T-helper 17 cell (primary cell): ENCODE results near the gene RPEL1. TPM values are rescaled to one million over a fixed set of nuclear protein-coding genes. Genes with fewer than 3 reads are reported as not detected.

Experiments used
- ATAC-seq: fragments of 150-1000 bp; cut with Tn5 transposase; 2 replicates; pipeline ENCODE4 v1.10.0; 2021; ENCODE audit warnings: mild to moderate bottlenecking, moderate library complexity
- DNase-seq, 3 donors: peaks; one replicate each; pipeline versions ENCODE4 v3.0.0 to v3.0.0-alpha.2; 2020 to 2021
- H3K9me3 ChIP-seq: one replicate; pipeline ENCODE4 v1.7.0; 2013; ENCODE audit warnings: low read length, mild to moderate bottlenecking; ENCODE audit not compliant: control insufficient read depth, poor library complexity, severe bottlenecking
- H3K27ac Mint-ChIP-seq: one replicate; pipeline ENCODE4 v1.8.0; 2022; ENCODE audit warnings: mild to moderate bottlenecking, moderate library complexity, mixed read lengths
- H3K27me3 Mint-ChIP-seq: one replicate; pipeline ENCODE4 v1.8.0; 2022; ENCODE audit warnings: mixed read lengths
- H3K36me3 Mint-ChIP-seq: one replicate; pipeline ENCODE4 v1.8.0; 2022; ENCODE audit warnings: low read depth, mixed read lengths
- H3K4me1 Mint-ChIP-seq: one replicate; pipeline ENCODE4 v1.8.0; 2022; ENCODE audit warnings: mild to moderate bottlenecking, mixed read lengths
- H3K4me3 Mint-ChIP-seq: one replicate; pipeline ENCODE4 v1.8.0; 2022; ENCODE audit warnings: mild to moderate bottlenecking, moderate library complexity, mixed read lengths
- total RNA-seq, 4 donors: library from RNA in 2 of 4; stranded (reverse) in 2 of 4; gene quantifications; one replicate each; pipeline ENCODE4 v1.2.3 and lab custom pipeline; 2022 to 2026

RPEL1 gene
- total RNA-seq, 2 donors from 2014 or later, result not detected

GRCh38 chr10:103277713-103278536 lies 32.2 kb downstream of the RPEL1 start:
- DNase-seq (no peak), ATAC-seq (no peak)
- H3K4me3 Mint-ChIP-seq, result no peak overlapping the region
- peaks cover 4% of the 10 kb centered on the region for H3K9me3 ChIP-seq
- no peaks in the 10 kb centered on the region for H3K4me1 Mint-ChIP-seq
- no peak overlapping the region for H3K27ac Mint-ChIP-seq
- H3K27me3 Mint-ChIP-seq, result peaks cover 66% of the 10 kb centered on the region
- H3K36me3 Mint-ChIP-seq, result no peaks in the 10 kb centered on the region

GRCh38 chr10:103278537-103278823 lies 32.8 kb downstream of the RPEL1 start:
- peak overlapping the region; percentile 60 for H3K4me3 Mint-ChIP-seq
- no peaks in the 10 kb centered on the region for H3K4me1 Mint-ChIP-seq
- H3K27ac Mint-ChIP-seq, result no peak overlapping the region
- no peaks in the 10 kb centered on the region for H3K36me3 Mint-ChIP-seq
- peaks cover 4% of the 10 kb centered on the region for H3K9me3 ChIP-seq
- DNase-seq (no peak), ATAC-seq (no peak)
- peaks cover 71% of the 10 kb centered on the region for H3K27me3 Mint-ChIP-seq

GRCh38 chr10:103278862-103279298 lies 33.2 kb downstream of the RPEL1 start:
- no peaks in the 10 kb centered on the region for H3K36me3 Mint-ChIP-seq
- H3K4me1 Mint-ChIP-seq, result no peaks in the 10 kb centered on the region
- peak overlapping the region; percentile 60 for H3K4me3 Mint-ChIP-seq
- no peak overlapping the region for H3K27ac Mint-ChIP-seq
- no peak for ATAC-seq
- peaks cover 70% of the 10 kb centered on the region for H3K27me3 Mint-ChIP-seq
- DNase-seq, result peak in 1 of 3 donors; percentile 17
- peaks cover 4% of the 10 kb centered on the region for H3K9me3 ChIP-seq

GRCh38 chr10:103280031-103280430 lies 34.3 kb downstream of the RPEL1 start:
- peaks cover 4% of the 10 kb centered on the region for H3K9me3 ChIP-seq
- H3K27me3 Mint-ChIP-seq, result peaks cover 74% of the 10 kb centered on the region
- no peaks in the 10 kb centered on the region for H3K4me1 Mint-ChIP-seq
- no peak overlapping the region for H3K4me3 Mint-ChIP-seq
- DNase-seq (no peak), ATAC-seq (no peak)
- H3K27ac Mint-ChIP-seq, result no peak overlapping the region
- H3K36me3 Mint-ChIP-seq, result no peaks in the 10 kb centered on the region

- Mint-ChIP-seq H3K27me3 (peaks cover 73% of the 10 kb centered on the region), H3K27ac (no peak overlapping the region), H3K36me3 (no peaks in the 10 kb centered on the region), H3K4me3 (no peak overlapping the region), H3K4me1 (no peaks in the 10 kb centered on the region)
- DNase-seq (no peak), ATAC-seq (no peak)
- peaks cover 4% of the 10 kb centered on the region for H3K9me3 ChIP-seq
Observed at GRCh38 chr10:103280506-103280905, 34.8 kb downstream of the RPEL1 start.

GRCh38 chr10:103281753-103282152 lies 36.1 kb downstream of the RPEL1 start:
- no peaks in the 10 kb centered on the region for H3K4me1 Mint-ChIP-seq
- peaks cover 4% of the 10 kb centered on the region for H3K9me3 ChIP-seq
- DNase-seq (no peak), ATAC-seq (no peak)
- H3K27ac Mint-ChIP-seq, result no peak overlapping the region
- H3K27me3 Mint-ChIP-seq, result peaks cover 70% of the 10 kb centered on the region
- H3K4me3 Mint-ChIP-seq, result no peak overlapping the region
- no peaks in the 10 kb centered on the region for H3K36me3 Mint-ChIP-seq

- Mint-ChIP-seq H3K27ac (no peak overlapping the region), H3K4me1 (no peaks in the 10 kb centered on the region), H3K27me3 (peaks cover 77% of the 10 kb centered on the region), H3K4me3 (no peak overlapping the region), H3K36me3 (no peaks in the 10 kb centered on the region)
- peaks cover 4% of the 10 kb centered on the region for H3K9me3 ChIP-seq
- ATAC-seq (no peak), DNase-seq (no peak)
Observed at GRCh38 chr10:103282961-103283360, 37.3 kb downstream of the RPEL1 start.

- Mint-ChIP-seq H3K4me1 (no peaks in the 10 kb centered on the region), H3K27me3 (peaks cover 81% of the 10 kb centered on the region), H3K36me3 (no peaks in the 10 kb centered on the region), H3K27ac (no peak overlapping the region), H3K4me3 (no peak overlapping the region)
- no peak for DNase-seq
- ATAC-seq, result no peak
- H3K9me3 ChIP-seq, result no peaks in the 10 kb centered on the region
Observed at GRCh38 chr10:103284170-103284569, 38.5 kb downstream of the RPEL1 start.

GRCh38 chr10:103287992-103288391 lies 42.3 kb downstream of the RPEL1 start:
- H3K4me1 Mint-ChIP-seq, result peaks cover 4% of the 10 kb centered on the region
- H3K27ac Mint-ChIP-seq, result no peak overlapping the region
- ATAC-seq (no peak), DNase-seq (no peak)
- no peak overlapping the region for H3K4me3 Mint-ChIP-seq
- H3K36me3 Mint-ChIP-seq, result no peaks in the 10 kb centered on the region
- H3K9me3 ChIP-seq, result no peaks in the 10 kb centered on the region
- H3K27me3 Mint-ChIP-seq, result peaks cover 74% of the 10 kb centered on the region

- peaks cover 4% of the 10 kb centered on the region for H3K4me1 Mint-ChIP-seq
- H3K27ac Mint-ChIP-seq, result no peak overlapping the region
- H3K27me3 Mint-ChIP-seq, result peaks cover 47% of the 10 kb centered on the region
- H3K36me3 Mint-ChIP-seq, result no peaks in the 10 kb centered on the region
- no peak for DNase-seq
- H3K9me3 ChIP-seq, result no peaks in the 10 kb centered on the region
- ATAC-seq, result no peak
- no peak overlapping the region for H3K4me3 Mint-ChIP-seq
Observed at GRCh38 chr10:103291588-103291987, 45.9 kb downstream of the RPEL1 start.

GRCh38 chr10:103295374-103296015 lies 49.8 kb downstream of the RPEL1 start:
- H3K27me3 Mint-ChIP-seq, result peaks cover 13% of the 10 kb centered on the region

More at GRCh38 chr10:103295374-103296015, 49.8 kb downstream of the RPEL1 start:
- DNase-seq, result no peak
- ATAC-seq, result no peak
- Mint-ChIP-seq H3K4me3 (no peak overlapping the region), H3K4me1 (peaks cover 2% of the 10 kb centered on the region), H3K36me3 (no peaks in the 10 kb centered on the region), H3K27ac (no peak overlapping the region)
- H3K9me3 ChIP-seq, result no peaks in the 10 kb centered on the region
